Endodermal cell (in vitro differentiated cells): Measurements from ENCODE around the gene DOK6. TPM values are rescaled to one million over a fixed set of nuclear protein-coding genes. Genes with fewer than 3 reads are reported as not detected.

Experiments
- DNase-seq: peaks from one replicate; pipeline ENCODE4 v3.0.0-alpha.2; 2017
- H3K27ac ChIP-seq: 2 replicates; pipeline ENCODE4 v1.5.1; 2013; ENCODE audit warnings: mild to moderate bottlenecking, low read depth, low read length, moderate library complexity
- H3K27me3 ChIP-seq: 2 replicates; pipeline ENCODE4 v1.6.1; 2013; ENCODE audit warnings: mild to moderate bottlenecking, low read length, moderate library complexity; ENCODE audit not compliant: insufficient read depth, control insufficient read depth, poor library complexity, severe bottlenecking
- H3K36me3 ChIP-seq: 2 replicates; pipeline ENCODE4 v1.7.0; 2013; ENCODE audit warnings: mild to moderate bottlenecking, low read length, moderate library complexity; ENCODE audit not compliant: control insufficient read depth, insufficient read depth
- H3K4me1 ChIP-seq: one replicate; pipeline ENCODE4 v1.7.0; 2013; ENCODE audit warnings: low read length; ENCODE audit not compliant: control insufficient read depth, insufficient read depth
- H3K4me3 ChIP-seq: 2 replicates; pipeline ENCODE4 v1.5.1; 2013; ENCODE audit warnings: mild to moderate bottlenecking, low read length, moderate library complexity
- H3K9ac ChIP-seq: 2 replicates; pipeline ENCODE4 v1.6.1; 2013; ENCODE audit warnings: mild to moderate bottlenecking, low read length, moderate library complexity; ENCODE audit not compliant: poor library complexity, severe bottlenecking; ENCODE audit errors: extremely low read depth
- H3K9me3 ChIP-seq: 2 replicates; pipeline ENCODE4 v1.6.1; 2013; ENCODE audit warnings: mild to moderate bottlenecking, low read length, moderate library complexity; ENCODE audit not compliant: control insufficient read depth
- H3K27ac Mint-ChIP-seq: 2 replicates; pipeline ENCODE4 v1.8.0; 2020; ENCODE audit warnings: mixed read lengths
- H3K27me3 Mint-ChIP-seq: 2 replicates; pipeline ENCODE4 v1.8.0; 2021; ENCODE audit warnings: mild to moderate bottlenecking, mixed read lengths; ENCODE audit not compliant: insufficient read depth
- H3K36me3 Mint-ChIP-seq: 2 replicates; pipeline ENCODE4 v1.8.0; 2020; ENCODE audit warnings: low read depth, mixed read lengths
- H3K4me1 Mint-ChIP-seq: 2 replicates; pipeline ENCODE4 v1.8.0; 2020; ENCODE audit warnings: mixed read lengths
- H3K4me3 Mint-ChIP-seq: 2 replicates; pipeline ENCODE4 v1.8.0; 2020; ENCODE audit warnings: mild to moderate bottlenecking, moderate library complexity, mixed read lengths
- H3K9me3 Mint-ChIP-seq: 2 replicates; pipeline ENCODE4 v1.8.0; 2020; ENCODE audit warnings: mild to moderate bottlenecking, mixed read lengths
- CTCF ChIP-seq: fragments of 200-600 bp; sonication (generic); conservative IDR thresholded peaks from 2 replicates; pipeline ENCODE4 v1.5.0; 2021; ENCODE audit warnings: antibody characterized with exemption, mild to moderate bottlenecking
- WGBS, 2 experiments: methylation state at CpG; one replicate each; pipeline versions ENCODE4 v1.1.5 to v1.1.7; 2013; ENCODE audit warnings: missing lambda C conversion rate in 2 of 2, mixed read lengths in 1 of 2; ENCODE audit not compliant: insufficient coverage in 1 of 2, insufficient read length in 1 of 2; 5-methylcytosine and 5-hydroxymethylcytosine counted together
- total RNA-seq, 2 donors: library from RNA; stranded (reverse); fragmentation: NEBNext Ultra II Directional in 1 of 2; extraction: Animal tissue kit (Norgen Biotek cat#: 25700) in 1 of 2; gene quantifications; 2 replicates in 1 of 2; 3 replicates in 1 of 2; pipeline ENCODE4 v1.2.1, GENCODE V29; 2021

The DOK6 gene
- total RNA-seq, 2 donors from 2014 or later = 5.7 to 5.9 TPM

- no peaks in the 10 kb centered on the region for H3K4me1 Mint-ChIP-seq
- H3K4me3 Mint-ChIP-seq = no peak overlapping the region
- Histone ChIP-seq H3K27ac (no peak overlapping the region), H3K4me3 (peak overlapping the region; percentile 58), H3K4me1 (no peaks in the 10 kb centered on the region), H3K36me3 (no peaks in the 10 kb centered on the region), H3K27me3 (no peaks in the 10 kb centered on the region), H3K9me3 (peaks cover 27% of the 10 kb centered on the region), H3K9ac (no peak overlapping the region)
- 91 to 100% methylated on average over 1 of the region's 1 CpG for WGBS, 2 experiments
- H3K27me3 Mint-ChIP-seq = no peaks in the 10 kb centered on the region
- no peak for DNase-seq
- H3K36me3 Mint-ChIP-seq = peaks cover 4% of the 10 kb centered on the region
- no peak for TF ChIP-seq CTCF
- peaks cover 31% of the 10 kb centered on the region for H3K9me3 Mint-ChIP-seq
- H3K27ac Mint-ChIP-seq = no peak overlapping the region
Measured at GRCh38 chr18:69718912-69719547, 318.3 kb downstream of the DOK6 start.

- no peak overlapping the region for H3K27ac Mint-ChIP-seq
- Histone ChIP-seq H3K9me3 (peaks cover 27% of the 10 kb centered on the region), H3K4me1 (no peaks in the 10 kb centered on the region), H3K4me3 (no peak overlapping the region), H3K27me3 (no peaks in the 10 kb centered on the region), H3K36me3 (no peaks in the 10 kb centered on the region), H3K27ac (no peak overlapping the region), H3K9ac (no peak overlapping the region)
- H3K36me3 Mint-ChIP-seq = peaks cover 4% of the 10 kb centered on the region
- no peaks in the 10 kb centered on the region for H3K27me3 Mint-ChIP-seq
- H3K4me3 Mint-ChIP-seq = no peak overlapping the region
- 90 to 100% methylated on average over 1 to 3 of the region's 4 CpGs for WGBS, 2 experiments
- H3K4me1 Mint-ChIP-seq = no peaks in the 10 kb centered on the region
- H3K9me3 Mint-ChIP-seq = peaks cover 31% of the 10 kb centered on the region
- TF ChIP-seq CTCF = no peak
- DNase-seq = no peak
Measured at GRCh38 chr18:69720422-69720821, 319.7 kb downstream of the DOK6 start.

DNA sequence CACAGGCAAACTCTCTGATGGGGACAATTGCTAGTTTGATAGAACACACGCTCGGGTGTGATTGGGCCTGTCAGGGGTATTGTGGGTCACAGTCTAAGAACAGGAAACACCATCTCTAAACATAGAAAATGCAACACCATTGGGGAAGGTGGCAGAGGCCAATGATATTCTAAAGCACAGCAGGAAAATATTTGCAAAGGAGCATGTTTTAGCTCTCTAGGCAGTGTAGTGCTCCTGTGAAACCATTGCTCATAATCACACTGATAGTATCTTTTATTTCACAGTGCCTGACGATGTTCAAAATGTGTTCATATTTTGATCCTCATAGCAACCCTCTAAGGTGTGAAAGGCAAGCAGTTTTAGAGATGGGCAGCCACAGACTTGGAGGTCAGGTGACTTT, 322.7 kb downstream of the DOK6 start:
- no peaks in the 10 kb centered on the region for H3K36me3 ChIP-seq
- WGBS, 2 experiments = 87% methylated on average over 3 of the region's 3 CpGs; no CpG with 5 or more reads in 1 of the 2 experiments
- peaks cover 23% of the 10 kb centered on the region for H3K9me3 ChIP-seq
- peaks cover 4% of the 10 kb centered on the region for H3K36me3 Mint-ChIP-seq
- H3K4me3 Mint-ChIP-seq = no peak overlapping the region
- no peaks in the 10 kb centered on the region for H3K4me1 Mint-ChIP-seq
- no peak for TF ChIP-seq CTCF
- H3K27ac Mint-ChIP-seq = no peak overlapping the region
- no peaks in the 10 kb centered on the region for H3K27me3 ChIP-seq
- DNase-seq = no peak
- no peaks in the 10 kb centered on the region for H3K4me1 ChIP-seq
- peaks cover 20% of the 10 kb centered on the region for H3K9me3 Mint-ChIP-seq
- H3K27ac ChIP-seq = peak overlapping the region; percentile 30
- H3K9ac ChIP-seq = no peak overlapping the region
- H3K4me3 ChIP-seq = no peak overlapping the region
- H3K27me3 Mint-ChIP-seq = no peaks in the 10 kb centered on the region
